Activated T-helper 1 cell treated with anti-CD3 and anti-CD28 coated beads, Interleukin-2, amount 50 U/mL, for 16 hours (primary cell): ENCODE measurements around the gene AMBP.

Source experiments
- DNase-seq, 2 donors: peaks; one replicate each; pipeline ENCODE4 v3.0.0-alpha.2; 2020; ENCODE audit warnings: low read depth in 1 of 2, low spot score in 1 of 2

The AMBP gene

GRCh38 chr9:114012126-114012525 lies 66.0 kb downstream of the AMBP start:
- no peak for DNase-seq

- DNase-seq, result no peak
Measured at GRCh38 chr9:114011313-114011712, 66.8 kb downstream of the AMBP start.
